Fibroblast of skin of scalp (primary cell): ENCODE results near the gene YPEL1.
A peak's percentile ranks its signal among the peaks of the same experiment; 100 is the strongest.
"Not testable (repeated sequence)": the region's sequence is repeated elsewhere in the genome, so short reads cannot be mapped to it uniquely, and the experiment has no call there.

ENCODE experiments used
- DNase-seq: peaks from one replicate; pipeline ENCODE4 v3.0.0-alpha.2; 2013

YPEL1 gene

GRCh38 chr22:21753374-21754111, 17.9 kb upstream of the YPEL1 start:
- no peak for DNase-seq

- DNase-seq: no peak
Observed at GRCh38 chr22:21752276-21752675, 16.7 kb upstream of the YPEL1 start.

- no peak for DNase-seq
Observed at GRCh38 chr22:21745948-21746347, 10.4 kb upstream of the YPEL1 start.

- DNase-seq: peak; percentile 11
Observed at GRCh38 chr22:21744917-21745316, 9.3 kb upstream of the YPEL1 start.

GRCh38 chr22:21741790-21742189, 6.2 kb upstream of the YPEL1 start:
- DNase-seq: no peak

GRCh38 chr22:21741059-21741458, 5.5 kb upstream of the YPEL1 start:
- no peak for DNase-seq

- DNase-seq: no peak
Observed at GRCh38 chr22:21739828-21740377, 4.3 kb upstream of the YPEL1 start.

GRCh38 chr22:21738966-21739365, 3.4 kb upstream of the YPEL1 start:
- no peak for DNase-seq

GRCh38 chr22:21738081-21738480, 2.5 kb upstream of the YPEL1 start:
- DNase-seq: no peak

- no peak for DNase-seq
Observed at GRCh38 chr22:21736948-21737347, 1.4 kb upstream of the YPEL1 start.

GRCh38 chr22:21736084-21736642, 569 bp upstream of the YPEL1 start:
- no peak for DNase-seq

- no peak for DNase-seq
Observed at GRCh38 chr22:21734540-21735199, 924 bp downstream of the YPEL1 start.

- DNase-seq: no peak
Observed at GRCh38 chr22:21731503-21731902, 4.1 kb downstream of the YPEL1 start.

- DNase-seq: no peak
Observed at GRCh38 chr22:21730535-21731308, 4.9 kb downstream of the YPEL1 start.

GRCh38 chr22:21729184-21729583, 6.4 kb downstream of the YPEL1 start:
- DNase-seq: not testable (repeated sequence)

GRCh38 chr22:21728270-21728669, 7.3 kb downstream of the YPEL1 start:
- DNase-seq: no peak

GRCh38 chr22:21727768-21728167, 7.8 kb downstream of the YPEL1 start:
- no peak for DNase-seq

- no peak for DNase-seq
Observed at GRCh38 chr22:21727159-21727558, 8.4 kb downstream of the YPEL1 start.

GRCh38 chr22:21726650-21727049, 8.9 kb downstream of the YPEL1 start:
- no peak for DNase-seq

- DNase-seq: no peak
Observed at GRCh38 chr22:21725956-21726649, 9.5 kb downstream of the YPEL1 start.

- not testable (repeated sequence) for DNase-seq
Observed at GRCh38 chr22:21724496-21724895, 11.1 kb downstream of the YPEL1 start.

GRCh38 chr22:21721195-21721852, 14.3 kb downstream of the YPEL1 start:
- DNase-seq: not testable (repeated sequence)
